Skeletal muscle tissue (tissue), 4 donors: Measurements from ENCODE around the gene CNIH3. TPM values are rescaled to one million over a fixed set of nuclear protein-coding genes. Genes with fewer than 3 reads are reported as not detected.
A peak's percentile ranks its signal among the peaks of the same experiment; 100 is the strongest.
"Not testable (repeated sequence)": the region's sequence is repeated elsewhere in the genome, so short reads cannot be mapped to it uniquely, and the experiment has no call there.

Experiments used
- H3K27ac ChIP-seq: one replicate; pipeline ENCODE4 v1.7.0; 2013; ENCODE audit warnings: mild to moderate bottlenecking, low read depth, low read length, inconsistent platforms
- H3K27me3 ChIP-seq, 3 donors: one replicate each; pipeline ENCODE4 v1.7.0; 2013; ENCODE audit warnings: low read length in 3 of 3; ENCODE audit not compliant: control insufficient read depth in 3 of 3, insufficient read depth in 3 of 3
- H3K36me3 ChIP-seq, 3 donors: one replicate each; pipeline ENCODE4 v1.7.0; 2013; ENCODE audit warnings: low read length in 3 of 3; ENCODE audit not compliant: control insufficient read depth in 3 of 3, insufficient read depth in 3 of 3
- H3K4me1 ChIP-seq, 3 donors: one replicate each; pipeline ENCODE4 v1.7.0; 2013; ENCODE audit warnings: low read length in 3 of 3, mild to moderate bottlenecking in 3 of 3; ENCODE audit not compliant: control insufficient read depth in 3 of 3, insufficient read depth in 3 of 3
- H3K4me3 ChIP-seq, 3 donors: one replicate each; pipeline ENCODE4 v1.7.0; 2013; ENCODE audit warnings: low read length in 3 of 3
- H3K9ac ChIP-seq, 3 donors: one replicate each; pipeline ENCODE4 v1.7.0; 2013; ENCODE audit warnings: low read length in 3 of 3, mild to moderate bottlenecking in 3 of 3, moderate library complexity in 2 of 3, low read depth in 1 of 3
- H3K9me3 ChIP-seq, 3 donors: one replicate each; pipeline ENCODE4 v1.7.0; 2013; ENCODE audit warnings: low read length in 3 of 3; ENCODE audit not compliant: control insufficient read depth in 3 of 3
- total RNA-seq: library from RNA; depleted of rRNA; stranded (reverse); fragments of >200 nt; gene quantifications from one replicate; pipeline ENCODE4 v1.2.3, GENCODE V29; 2014
- donor health status: Osteomylitis.

Gene CNIH3
- total RNA-seq: 4.2 TPM

- Histone ChIP-seq H3K9ac (peak within 1 kb of the TSS; percentile 38 to 68 (median 43)), H3K36me3 (no peaks in the 10 kb centered on the region), H3K4me1 (peaks cover 12 to 23% (median 17%) of the 10 kb centered on the region in 3 donors), H3K27me3 (peaks cover 33 to 40% (median 38%) of the 10 kb centered on the region in 3 donors), H3K9me3 (no peaks in the 10 kb centered on the region), H3K27ac (no peak within 1 kb of the TSS), H3K4me3 (peak within 1 kb of the TSS; percentile 65 to 73 (median 68))
Measured at GRCh38 chr1:224615861-224616755, at the start of gene CNIH3. Gene CNIH3, plus strand, starts transcription at chr1:224616317. Its CDS starts 858 bp downstream, at chr1:224617175.

GRCh38 chr1:224566492-224566891, 49.6 kb upstream of the CNIH3 start:
- not testable (repeated sequence) for H3K9ac ChIP-seq, H3K27ac ChIP-seq, H3K4me3 ChIP-seq, H3K27me3 ChIP-seq, H3K9me3 ChIP-seq, H3K36me3 ChIP-seq
- peaks cover 17 to 30% (median 19%) of the 10 kb centered on the region in 3 donors for H3K4me1 ChIP-seq

- Histone ChIP-seq H3K4me1 (peaks cover 14 to 19% (median 14%) of the 10 kb centered on the region in 3 donors), H3K36me3 (no peaks in the 10 kb centered on the region), H3K27me3 (no peaks in the 10 kb centered on the region), H3K9ac (no peak overlapping the region), H3K9me3 (peaks cover 0 to under 1% (median 0%) of the 10 kb centered on the region in 3 donors), H3K4me3 (no peak overlapping the region), H3K27ac (no peak overlapping the region)
Measured at GRCh38 chr1:224569276-224569675, 46.8 kb upstream of the CNIH3 start.

- not testable (repeated sequence) for H3K9me3 ChIP-seq, H3K9ac ChIP-seq, H3K4me3 ChIP-seq, H3K27me3 ChIP-seq, H3K36me3 ChIP-seq, H3K27ac ChIP-seq, H3K4me1 ChIP-seq
Measured at GRCh38 chr1:224571975-224572374, 44.1 kb upstream of the CNIH3 start.

GRCh38 chr1:224579526-224579925, 36.6 kb upstream of the CNIH3 start:
- no peak overlapping the region for H3K9ac ChIP-seq
- no peaks in the 10 kb centered on the region for H3K27me3 ChIP-seq
- peak overlapping the region; percentile 33 for H3K27ac ChIP-seq
- H3K4me3 ChIP-seq: no peak overlapping the region
- H3K9me3 ChIP-seq: no peaks in the 10 kb centered on the region
- peaks cover 0 to 11% (median 7%) of the 10 kb centered on the region in 3 donors for H3K4me1 ChIP-seq
- H3K36me3 ChIP-seq: no peaks in the 10 kb centered on the region

- no peaks in the 10 kb centered on the region for H3K36me3 ChIP-seq
- no peak overlapping the region for H3K27ac ChIP-seq
- no peaks in the 10 kb centered on the region for H3K9me3 ChIP-seq
Measured at GRCh38 chr1:224580006-224580405, 36.1 kb upstream of the CNIH3 start.

GRCh38 chr1:224582041-224582440, 34.1 kb upstream of the CNIH3 start:
- Histone ChIP-seq H3K4me1 (peaks cover 0 to 11% (median 7%) of the 10 kb centered on the region in 3 donors), H3K9ac (no peak overlapping the region), H3K4me3 (no peak overlapping the region), H3K9me3 (no peaks in the 10 kb centered on the region), H3K27me3 (no peaks in the 10 kb centered on the region), H3K27ac (no peak overlapping the region), H3K36me3 (no peaks in the 10 kb centered on the region)

More at GRCh38 chr1:224580006-224580405, 36.1 kb upstream of the CNIH3 start:
- Histone ChIP-seq H3K4me1 (peaks cover 0 to 11% (median 7%) of the 10 kb centered on the region in 3 donors), H3K27me3 (no peaks in the 10 kb centered on the region), H3K4me3 (no peak overlapping the region), H3K9ac (no peak overlapping the region)

GRCh38 chr1:224583774-224584173, 32.3 kb upstream of the CNIH3 start:
- Histone ChIP-seq H3K27me3 (no peaks in the 10 kb centered on the region), H3K4me1 (peaks cover 0 to 11% (median 7%) of the 10 kb centered on the region in 3 donors), H3K9me3 (no peaks in the 10 kb centered on the region), H3K36me3 (no peaks in the 10 kb centered on the region), H3K4me3 (no peak overlapping the region), H3K27ac (no peak overlapping the region), H3K9ac (no peak overlapping the region)

- H3K27ac ChIP-seq: no peak overlapping the region
- H3K4me3 ChIP-seq: no peak overlapping the region
- peaks cover 0 to under 1% (median 0%) of the 10 kb centered on the region in 3 donors for H3K4me1 ChIP-seq
- no peaks in the 10 kb centered on the region for H3K9me3 ChIP-seq
- H3K36me3 ChIP-seq: no peaks in the 10 kb centered on the region
- no peak overlapping the region for H3K9ac ChIP-seq
- H3K27me3 ChIP-seq: no peaks in the 10 kb centered on the region
Measured at GRCh38 chr1:224585051-224585450, 31.1 kb upstream of the CNIH3 start.

- Histone ChIP-seq H3K9ac (no peak overlapping the region), H3K4me3 (no peak overlapping the region), H3K36me3 (no peaks in the 10 kb centered on the region), H3K27me3 (no peaks in the 10 kb centered on the region), H3K9me3 (no peaks in the 10 kb centered on the region), H3K4me1 (no peaks in the 10 kb centered on the region), H3K27ac (no peak overlapping the region)
Measured at GRCh38 chr1:224587051-224587450, 29.1 kb upstream of the CNIH3 start.
